Smooth muscle cell (in vitro differentiated cells): ENCODE data around the gene SMAD7. TPM values are rescaled to one million over a fixed set of nuclear protein-coding genes. Genes with fewer than 3 reads are reported as not detected.

Experiments
- DNase-seq: peaks from one replicate; lab custom pipeline; 2025; ENCODE audit not compliant: unreplicated experiment; lab: John Stamatoyannopoulos, UW
- H2AFZ ChIP-seq: fragments of 200-600 bp; sonication (generic); 2 replicates; pipeline ENCODE4 v1.6.0; 2016; ENCODE audit warnings: antibody characterized with exemption, low read depth, mild to moderate bottlenecking
- H3F3A ChIP-seq: fragments of 200-600 bp; sonication (generic); 2 replicates; pipeline ENCODE4 v1.6.0; 2017; ENCODE audit warnings: antibody characterized with exemption, low read depth
- H3K27ac ChIP-seq: fragments of 200-600 bp; sonication (generic); 2 replicates; pipeline ENCODE4 v1.5.1; 2016; ENCODE audit warnings: low read depth, mild to moderate bottlenecking
- H3K27me3 ChIP-seq: fragments of 200-600 bp; sonication (generic); 2 replicates; pipeline ENCODE4 v1.6.1; 2016; ENCODE audit warnings: low read depth, mild to moderate bottlenecking
- H3K36me3 ChIP-seq: fragments of 200-600 bp; sonication (generic); 2 replicates; pipeline ENCODE4 v1.5.1; 2016; ENCODE audit warnings: low read depth
- H3K4me1 ChIP-seq: fragments of 200-600 bp; sonication (generic); 2 replicates; pipeline ENCODE4 v1.5.1; 2016; ENCODE audit warnings: low read depth
- H3K4me2 ChIP-seq: fragments of 200-600 bp; sonication (generic); 2 replicates; pipeline ENCODE4 v1.6.0; 2016; ENCODE audit warnings: mild to moderate bottlenecking
- H3K4me3 ChIP-seq: fragments of 200-600 bp; sonication (generic); 2 replicates; pipeline ENCODE4 v1.5.1; 2016; ENCODE audit warnings: mild to moderate bottlenecking
- H3K79me2 ChIP-seq: fragments of 200-600 bp; sonication (generic); 2 replicates; pipeline ENCODE4 v1.6.0; 2016; ENCODE audit warnings: low read depth, mild to moderate bottlenecking
- H3K9ac ChIP-seq: fragments of 200-600 bp; sonication (generic); 2 replicates; pipeline ENCODE4 v1.6.0; 2016; ENCODE audit warnings: low read depth
- H3K9me3 ChIP-seq: fragments of 200-600 bp; sonication (generic); replicated peaks from 2 replicates; pipeline ENCODE4 v1.5.1; 2016; ENCODE audit warnings: low read depth
- H4K20me1 ChIP-seq: fragments of 200-600 bp; sonication (generic); 2 replicates; pipeline ENCODE4 v1.6.0; 2016; ENCODE audit warnings: low read depth
- CTCF ChIP-seq: fragments of 200-600 bp; sonication (generic); IDR thresholded peaks from 2 replicates; pipeline ENCODE4 v1.5.1; 2017; ENCODE audit warnings: borderline replicate concordance, mild to moderate bottlenecking, antibody characterized with exemption; ENCODE audit not compliant: insufficient read depth, poor library complexity, severe bottlenecking
- WGBS: methylation state at CpG from one replicate; pipeline ENCODE4 v1.1.7; 2016; ENCODE audit warnings: low lambda C conversion rate; 5-methylcytosine and 5-hydroxymethylcytosine counted together
- polyA plus RNA-seq: library from polyadenylated mRNA; unstranded; fragments of >200 nt; fragmentation: Nextera tagmentation; extraction: Ambion mirVana; gene quantifications from 2 replicates; pipeline ENCODE4 v1.2.1, GENCODE V29; 2016
- total RNA-seq: library from RNA; depleted of rRNA; stranded (reverse); fragments of >200 nt; gene quantifications from 2 replicates; pipeline ENCODE4 v1.2.3, GENCODE V29; 2014

The SMAD7 gene
- total and polyA plus RNA-seq, 2 experiments from 2014 or later: 114 to 134 TPM

DNA sequence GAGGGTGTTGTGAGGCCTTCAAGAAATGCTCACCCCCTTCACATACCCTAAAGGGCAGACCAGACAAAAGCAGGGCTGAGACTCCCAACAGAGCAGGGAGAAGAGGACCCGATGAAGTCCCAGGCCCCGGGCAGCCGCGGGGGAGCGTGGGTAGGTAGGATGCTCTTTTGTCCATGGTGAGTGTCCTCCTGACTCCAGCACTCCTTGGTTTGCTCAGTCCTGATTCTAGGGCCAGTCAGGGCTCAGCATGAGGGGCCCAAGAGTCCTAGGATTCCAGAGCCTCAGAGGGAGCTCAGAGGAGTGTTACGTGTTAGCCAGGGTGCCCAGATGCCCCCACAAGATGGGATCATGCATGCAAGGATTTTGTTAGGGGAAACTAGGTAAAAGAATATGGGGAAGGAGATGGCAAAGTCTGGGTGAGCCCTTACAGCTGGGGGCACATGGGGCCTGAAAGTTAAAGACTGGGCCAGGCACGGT, 64.8 kb downstream of the SMAD7 start:
- Histone ChIP-seq H3K36me3 (no peaks in the 10 kb centered on the region), H3F3A (peaks cover 15% of the 10 kb centered on the region), H3K4me3 (no peak overlapping the region), H3K9me3 (no peaks in the 10 kb centered on the region), H3K4me1 (no peaks in the 10 kb centered on the region), H2AFZ (no peak overlapping the region), H3K27ac (peak overlapping the region; percentile 70), H3K9ac (peak overlapping the region; percentile 31), H3K4me2 (peak overlapping the region; percentile 46), H3K27me3 (no peaks in the 10 kb centered on the region), H4K20me1 (no peaks in the 10 kb centered on the region), H3K79me2 (peaks cover 34% of the 10 kb centered on the region)
- WGBS: 97% methylated on average over 7 of the region's 7 CpGs
- DNase-seq: no peak
- no peak for TF ChIP-seq CTCF

DNA sequence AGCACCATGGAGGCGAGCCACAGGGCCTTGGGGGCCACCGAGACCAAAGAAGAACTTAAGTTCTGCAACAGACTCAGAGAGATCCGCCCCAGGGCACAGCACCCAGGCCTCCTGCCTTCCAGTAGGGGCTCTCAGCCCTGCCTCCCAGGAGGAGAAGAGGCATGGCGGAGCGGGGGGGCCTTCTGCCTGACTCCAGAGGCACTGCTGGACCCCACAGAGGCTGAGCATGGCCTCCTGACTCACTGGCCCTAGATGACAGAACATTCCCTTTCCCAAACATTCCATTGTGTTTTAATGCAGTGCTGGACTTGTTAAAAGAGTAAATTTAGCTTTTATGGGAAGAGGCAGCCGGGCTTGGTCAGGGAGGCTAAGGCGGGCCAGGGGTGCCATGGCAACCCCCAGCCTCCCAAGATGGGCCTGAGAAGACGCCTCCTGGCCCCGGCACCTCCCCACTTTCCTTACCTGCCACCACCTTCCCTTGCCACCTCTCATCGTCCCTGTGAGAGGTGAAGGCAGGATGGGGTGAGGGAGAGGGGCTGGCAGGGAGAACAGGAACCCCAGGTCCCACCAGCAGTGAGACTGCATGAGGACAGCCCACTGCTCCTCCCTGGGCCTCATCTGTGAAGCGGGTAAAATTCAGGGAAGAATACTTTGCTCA, 65.4 kb downstream of the SMAD7 start:
- Histone ChIP-seq H4K20me1 (no peaks in the 10 kb centered on the region), H3K27ac (peak overlapping the region; percentile 70), H3K4me1 (no peaks in the 10 kb centered on the region), H2AFZ (no peak overlapping the region), H3K4me2 (peak overlapping the region; percentile 46), H3K4me3 (no peak overlapping the region), H3K79me2 (peaks cover 34% of the 10 kb centered on the region), H3K9ac (peak overlapping the region; percentile 31), H3K27me3 (no peaks in the 10 kb centered on the region), H3K9me3 (no peaks in the 10 kb centered on the region), H3F3A (peaks cover 16% of the 10 kb centered on the region), H3K36me3 (no peaks in the 10 kb centered on the region)
- no peak for DNase-seq
- 57% methylated on average over 11 of the region's 11 CpGs for WGBS
- no peak for TF ChIP-seq CTCF

GRCh38 chr18:48884771-48885170, 66.0 kb downstream of the SMAD7 start:
- DNase-seq: no peak
- no peak for TF ChIP-seq CTCF
- Histone ChIP-seq H3K27me3 (no peaks in the 10 kb centered on the region), H4K20me1 (no peaks in the 10 kb centered on the region), H3K9me3 (no peaks in the 10 kb centered on the region), H3K4me1 (no peaks in the 10 kb centered on the region), H3K4me2 (no peak overlapping the region), H2AFZ (no peak overlapping the region), H3K27ac (peak overlapping the region; percentile 70), H3K4me3 (no peak overlapping the region), H3K9ac (no peak overlapping the region), H3F3A (peaks cover 22% of the 10 kb centered on the region), H3K36me3 (no peaks in the 10 kb centered on the region), H3K79me2 (peaks cover 34% of the 10 kb centered on the region)
- 82% methylated on average over 4 of the region's 4 CpGs for WGBS

DNA sequence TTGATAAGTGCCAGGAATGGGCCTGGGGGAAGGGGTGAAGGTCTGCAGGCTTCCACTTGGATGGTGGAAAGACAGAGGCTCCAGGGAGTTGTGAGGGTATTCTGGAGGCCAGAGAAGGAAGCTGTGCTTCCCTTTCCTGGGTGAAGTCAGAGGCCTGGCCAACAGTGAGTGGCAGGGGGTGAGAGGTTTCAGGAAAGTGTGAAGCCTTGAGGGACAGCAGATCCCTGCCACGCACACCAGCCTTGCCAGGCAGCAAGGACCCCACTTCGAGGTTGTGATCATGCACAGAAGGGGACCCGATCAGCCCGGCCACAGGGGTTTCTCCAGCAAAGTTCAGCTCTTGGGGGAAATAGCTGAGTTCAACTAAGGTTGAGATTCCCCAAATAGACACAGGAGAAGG, 66.5 kb downstream of the SMAD7 start:
- Histone ChIP-seq H3K4me1 (no peaks in the 10 kb centered on the region), H3K36me3 (no peaks in the 10 kb centered on the region), H3K4me2 (no peak overlapping the region), H3F3A (peaks cover 27% of the 10 kb centered on the region), H3K9ac (no peak overlapping the region), H3K27me3 (no peaks in the 10 kb centered on the region), H4K20me1 (no peaks in the 10 kb centered on the region), H3K27ac (peak overlapping the region; percentile 70), H3K4me3 (no peak overlapping the region), H2AFZ (no peak overlapping the region), H3K79me2 (peaks cover 34% of the 10 kb centered on the region), H3K9me3 (no peaks in the 10 kb centered on the region)
- DNase-seq: no peak
- WGBS: 93% methylated on average over 4 of the region's 4 CpGs
- no peak for TF ChIP-seq CTCF
